OCI-LY7 (cell line): ENCODE data around the gene GRIK1. TPM values are rescaled to one million over a fixed set of nuclear protein-coding genes. Genes with fewer than 3 reads are reported as not detected.

Source experiments
- BruUV-seq: library from RNA; stranded (reverse); fragments of 400-500 nt; replicated peaks from 2 replicates; lab custom pipeline; 2021; lab: Mats Ljungman, UMichigan
- CTCF ChIA-PET: fragments of 300-600 bp; sonication (Branson Sonifier 250); formaldehyde crosslinking; loops from one replicate; lab custom pipeline; 2022; ENCODE audit warnings: antibody characterized with exemption; ENCODE audit not compliant: unreplicated experiment; lab: Charles Lee
- POLR2A ChIA-PET: fragments of 300-600 bp; sonication (Branson Sonifier 250); formaldehyde crosslinking; loops from one replicate; lab custom pipeline; 2022; ENCODE audit warnings: antibody characterized with exemption; lab: Charles Lee
- DNase-seq: peaks from one replicate; pipeline ENCODE4 v3.0.0-alpha.2; 2015; ENCODE audit warnings: low spot score
- H2AFZ ChIP-seq: fragments of 200-600 bp; sonication (generic), shearing (Covaris generic); 2 replicates; pipeline ENCODE4 v1.6.1; 2014; ENCODE audit warnings: mild to moderate bottlenecking, antibody characterized with exemption, low read length, moderate library complexity
- H3K27ac ChIP-seq: fragments of 200-600 bp; sonication (generic); 2 replicates; pipeline ENCODE4 v1.5.1; 2014; ENCODE audit warnings: mixed run types, low read depth, mild to moderate bottlenecking, moderate library complexity, low read length, inconsistent platforms; ENCODE audit not compliant: poor library complexity, severe bottlenecking
- H3K36me3 ChIP-seq: fragments of 200-600 bp; sonication (generic); 2 replicates; pipeline ENCODE4 v1.6.1; 2014; ENCODE audit warnings: mild to moderate bottlenecking, antibody characterized with exemption, low read length, moderate library complexity, mixed read lengths; ENCODE audit not compliant: insufficient read depth
- H3K4me1 ChIP-seq: fragments of 200-600 bp; sonication (generic); 2 replicates; pipeline ENCODE4 v1.5.1; 2014; ENCODE audit warnings: mild to moderate bottlenecking, low read length; ENCODE audit not compliant: insufficient read depth, poor library complexity, severe bottlenecking
- H3K4me2 ChIP-seq: fragments of 200-600 bp; sonication (generic); 2 replicates; pipeline ENCODE4 v1.6.1; 2014; ENCODE audit warnings: mild to moderate bottlenecking, low read length
- H3K4me3 ChIP-seq: fragments of 200-600 bp; sonication (generic); 2 replicates; pipeline ENCODE4 v1.5.1; 2014; ENCODE audit warnings: mild to moderate bottlenecking, low read depth, low read length; ENCODE audit not compliant: poor library complexity, severe bottlenecking
- H3K79me2 ChIP-seq: fragments of 200-600 bp; sonication (generic); 2 replicates; pipeline ENCODE4 v1.6.1; 2016; ENCODE audit warnings: low read depth, mild to moderate bottlenecking, low read length, moderate library complexity, mixed read lengths; ENCODE audit not compliant: insufficient read depth
- H3K9me2 ChIP-seq: fragments of 200-600 bp; sonication (generic); 2 replicates; pipeline ENCODE4 v1.6.1; 2016; ENCODE audit warnings: mild to moderate bottlenecking, low read length, mixed read lengths; ENCODE audit not compliant: insufficient read depth
- H3K9me3 ChIP-seq: fragments of 200-600 bp; sonication (generic); 2 replicates; pipeline ENCODE4 v1.6.1; 2014; ENCODE audit warnings: mild to moderate bottlenecking, mixed run types, low read length, mixed read lengths
- H4K20me1 ChIP-seq: fragments of 200-600 bp; sonication (generic); 2 replicates; pipeline ENCODE4 v1.6.1; 2014; ENCODE audit warnings: mild to moderate bottlenecking, antibody characterized with exemption, low read length, moderate library complexity, mixed read lengths; ENCODE audit not compliant: insufficient read depth
- EZH2phosphoT487 ChIP-seq: fragments of 200-600 bp; sonication (generic); IDR thresholded peaks from 2 replicates; pipeline ENCODE4 v1.6.1; 2018; ENCODE audit warnings: low read depth, borderline replicate concordance, mild to moderate bottlenecking, mixed run types, antibody characterized with exemption, low read length, moderate library complexity, mixed read lengths
- intact Hi-C: fragments of 100-400 bp; cut with micrococcal nuclease; formaldehyde crosslinking; loops from one replicate; pipeline ENCODE4 v1.10.0; 2022; ENCODE audit not compliant: unreplicated experiment
- total RNA-seq, 2 experiments: library from RNA; depleted of rRNA in 1 of 2; stranded (reverse); fragments of >200 nt in 1 of 2; shearing (Covaris generic) in 1 of 2; gene quantifications; 2 replicates each; pipeline ENCODE4 v1.2.3, GENCODE V29; 2014 to 2022
- TF ChIP-seq, protein P1 (sequence below): fragments of 200-600 bp; sonication (generic); conservative IDR thresholded peaks from 2 replicates; pipeline ENCODE4 v1.5.1; 2014; ENCODE audit warnings: mild to moderate bottlenecking, antibody characterized with exemption, low read length, moderate library complexity, mixed read lengths

The GRIK1 gene
- total RNA-seq, 2 experiments from 2014 or later: 4.1 TPM; not detected in 1

DNA sequence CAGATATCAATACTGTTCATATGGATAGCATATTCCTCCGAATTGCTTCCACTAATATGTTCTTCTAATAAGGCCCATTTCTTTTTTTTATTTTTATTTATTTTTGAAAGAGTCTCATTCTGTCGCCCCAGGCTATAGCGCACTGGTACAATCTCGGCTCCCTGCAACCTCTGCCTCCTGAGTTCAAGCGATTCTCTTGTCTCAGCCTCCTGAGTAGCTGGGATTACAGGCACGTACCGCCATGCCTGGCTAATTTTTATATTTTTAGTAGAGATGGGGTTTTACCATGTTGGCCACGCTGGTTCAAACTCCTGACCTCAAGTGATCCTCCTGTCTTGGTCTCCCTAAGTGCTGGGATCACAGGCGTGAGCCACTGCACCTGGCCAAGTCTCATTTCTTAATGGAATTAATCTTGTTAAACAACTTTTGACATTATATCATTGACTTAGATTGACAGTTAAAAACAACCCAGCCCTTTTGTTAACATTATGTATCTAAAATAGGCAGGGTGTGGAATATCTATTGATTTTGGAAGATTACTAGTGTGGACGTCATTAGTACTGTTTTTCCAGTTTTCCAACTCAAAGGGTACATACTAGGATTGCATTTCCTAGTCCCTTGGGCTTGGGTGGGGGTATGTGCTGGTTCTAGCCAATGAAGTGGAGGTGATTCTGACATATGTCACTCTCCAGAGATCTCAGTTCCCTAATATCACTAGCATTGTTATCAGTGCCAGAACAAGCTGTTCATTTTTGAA, 281.4 kb downstream of the GRIK1 start:
- H2AFZ ChIP-seq: no peak overlapping the region
- ChIA-PET POLR2A (interaction anchor here (0.6 kb wide), 1 partner anchor 15 kb away, joined by 3 read pairs; no protein-coding TSS in a partner anchor), CTCF (no interaction called here)
- no peak for DNase-seq
- no peaks in the 10 kb centered on the region for H3K9me2 ChIP-seq
- H3K36me3 ChIP-seq: no peaks in the 10 kb centered on the region
- intact Hi-C loops: no loop called here
- H3K4me1 ChIP-seq: no peaks in the 10 kb centered on the region
- H3K4me3 ChIP-seq: no peak overlapping the region
- no peak for TF ChIP-seq EZH2phosphoT487
- TF ChIP-seq, protein P1, sequence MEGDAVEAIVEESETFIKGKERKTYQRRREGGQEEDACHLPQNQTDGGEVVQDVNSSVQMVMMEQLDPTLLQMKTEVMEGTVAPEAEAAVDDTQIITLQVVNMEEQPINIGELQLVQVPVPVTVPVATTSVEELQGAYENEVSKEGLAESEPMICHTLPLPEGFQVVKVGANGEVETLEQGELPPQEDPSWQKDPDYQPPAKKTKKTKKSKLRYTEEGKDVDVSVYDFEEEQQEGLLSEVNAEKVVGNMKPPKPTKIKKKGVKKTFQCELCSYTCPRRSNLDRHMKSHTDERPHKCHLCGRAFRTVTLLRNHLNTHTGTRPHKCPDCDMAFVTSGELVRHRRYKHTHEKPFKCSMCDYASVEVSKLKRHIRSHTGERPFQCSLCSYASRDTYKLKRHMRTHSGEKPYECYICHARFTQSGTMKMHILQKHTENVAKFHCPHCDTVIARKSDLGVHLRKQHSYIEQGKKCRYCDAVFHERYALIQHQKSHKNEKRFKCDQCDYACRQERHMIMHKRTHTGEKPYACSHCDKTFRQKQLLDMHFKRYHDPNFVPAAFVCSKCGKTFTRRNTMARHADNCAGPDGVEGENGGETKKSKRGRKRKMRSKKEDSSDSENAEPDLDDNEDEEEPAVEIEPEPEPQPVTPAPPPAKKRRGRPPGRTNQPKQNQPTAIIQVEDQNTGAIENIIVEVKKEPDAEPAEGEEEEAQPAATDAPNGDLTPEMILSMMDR: no peak
- no peak overlapping the region for H3K4me2 ChIP-seq
- no peaks in the 10 kb centered on the region for H3K79me2 ChIP-seq
- H3K9me3 ChIP-seq: no peaks in the 10 kb centered on the region
- H3K27ac ChIP-seq: no peak overlapping the region
- H4K20me1 ChIP-seq: no peaks in the 10 kb centered on the region
- BruUV-seq: no TSS peak

DNA sequence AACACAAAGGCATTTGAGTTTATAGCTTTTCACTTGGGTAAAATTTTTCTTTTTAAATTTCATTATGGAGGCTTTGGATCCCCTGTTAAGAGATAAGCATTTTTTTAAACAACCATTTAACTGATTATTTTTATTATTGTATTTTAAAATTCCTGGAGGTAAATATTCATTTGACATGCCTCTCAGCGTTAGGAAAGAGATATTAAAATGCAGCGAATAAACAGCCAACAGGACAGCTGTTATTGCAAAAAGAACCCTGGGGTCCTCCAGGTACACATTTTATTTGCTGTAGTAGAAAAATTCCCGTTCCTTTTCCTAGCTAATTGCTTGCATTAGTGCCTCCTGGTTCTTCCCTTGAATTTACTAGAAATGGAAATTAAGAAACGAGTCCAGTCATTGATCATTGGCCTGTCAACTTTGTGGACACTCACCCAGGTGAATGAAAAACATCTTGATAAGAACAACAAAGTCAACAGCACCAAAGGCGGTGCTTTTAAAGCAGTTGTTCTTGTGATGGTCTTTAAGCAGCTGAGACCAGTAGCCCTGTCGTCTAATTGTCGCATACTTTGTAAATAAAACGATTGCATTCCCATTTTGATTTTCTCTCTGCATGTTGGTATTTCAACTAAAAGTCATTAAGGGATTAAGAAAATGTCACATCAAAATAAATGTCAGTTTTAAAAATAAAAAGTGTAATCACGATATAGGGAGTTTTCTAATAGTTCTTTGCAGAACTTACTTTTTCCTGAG, 282.4 kb downstream of the GRIK1 start:
- H3K4me3 ChIP-seq: no peak overlapping the region
- no peaks in the 10 kb centered on the region for H3K79me2 ChIP-seq
- no peak for DNase-seq
- no TSS peak for BruUV-seq
- H4K20me1 ChIP-seq: no peaks in the 10 kb centered on the region
- intact Hi-C loops: no loop called here
- TF ChIP-seq EZH2phosphoT487: no peak
- TF ChIP-seq, protein P1: no peak
- no peaks in the 10 kb centered on the region for H3K9me2 ChIP-seq
- H3K27ac ChIP-seq: no peak overlapping the region
- CTCF ChIA-PET: no interaction called here
- POLR2A ChIA-PET: interaction anchor here (0.6 kb wide), 1 partner anchor 14 kb away, joined by 3 read pairs; no protein-coding TSS in a partner anchor
- H3K9me3 ChIP-seq: no peaks in the 10 kb centered on the region
- no peak overlapping the region for H2AFZ ChIP-seq
- H3K4me1 ChIP-seq: no peaks in the 10 kb centered on the region
- H3K36me3 ChIP-seq: no peaks in the 10 kb centered on the region
- no peak overlapping the region for H3K4me2 ChIP-seq
